HepG2 (cell line): ENCODE results near the gene EFNA2. TPM values are rescaled to one million over a fixed set of nuclear protein-coding genes. Genes with fewer than 3 reads are reported as not detected.

Source experiments
- AHR ChIP-seq: IDR thresholded peaks from 2 replicates; pipeline ENCODE4 v1.6.1; 2018; ENCODE audit warnings: missing genetic modification reagents, missing compliant biosample characterization
- BHLHE40 ChIP-seq: IDR thresholded peaks from 2 replicates; pipeline ENCODE4 v1.6.1; 2011; ENCODE audit warnings: low read length, improper control_type of control experiment
- CBFB ChIP-seq: sonication (generic); formaldehyde crosslinking; IDR thresholded peaks from 2 replicates; pipeline ENCODE4 v1.4.0; 2020; ENCODE audit warnings: missing genetic modification reagents
- DBP ChIP-seq: sonication (generic); formaldehyde crosslinking; IDR thresholded peaks from 2 replicates; pipeline ENCODE4 v1.4.0; 2020; ENCODE audit warnings: missing genetic modification reagents; ENCODE audit errors: not compliant biosample characterization
- ELK4 ChIP-seq: sonication (generic); formaldehyde crosslinking; IDR thresholded peaks from 2 replicates; pipeline ENCODE4 v1.9.0; 2021; ENCODE audit warnings: missing genetic modification reagents, borderline replicate concordance
- ETV6 ChIP-seq: sonication (generic); formaldehyde crosslinking; conservative IDR thresholded peaks from 2 replicates; pipeline ENCODE4 v1.4.0; 2020; ENCODE audit warnings: missing genetic modification reagents
- HDAC2 ChIP-seq: sonication (generic); formaldehyde crosslinking; IDR thresholded peaks from 2 replicates; pipeline ENCODE4 v1.4.0; 2020; ENCODE audit warnings: missing genetic modification reagents
- HHEX ChIP-seq: IDR thresholded peaks from 2 replicates; pipeline ENCODE4 v1.6.1; 2016; ENCODE audit warnings: control low read depth
- HNRNPLL ChIP-seq: fragments of 200-400 bp; formaldehyde crosslinking; IDR thresholded peaks from 2 replicates; pipeline ENCODE4 v1.6.1; 2017; ENCODE audit warnings: mild to moderate bottlenecking, low read depth, low read length; ENCODE audit not compliant: poor library complexity, severe bottlenecking
- IRF2 ChIP-seq: IDR thresholded peaks from 2 replicates; pipeline ENCODE4 v1.6.1; 2018; ENCODE audit warnings: missing genetic modification reagents, missing compliant biosample characterization
- SMYD3 ChIP-seq: sonication (generic); formaldehyde crosslinking; IDR thresholded peaks from 2 replicates; pipeline ENCODE4 v1.8.1; 2023; ENCODE audit warnings: mild to moderate bottlenecking, missing genetic modification reagents
- SNAPC4 ChIP-seq: sonication (generic); formaldehyde crosslinking; IDR thresholded peaks from 2 replicates; pipeline ENCODE4 v1.4.0; 2020; ENCODE audit warnings: mild to moderate bottlenecking, missing genetic modification reagents
- TARDBP ChIP-seq: sonication (generic); formaldehyde crosslinking; IDR thresholded peaks from 2 replicates; pipeline ENCODE4 v1.8.0; 2022; ENCODE audit warnings: mild to moderate bottlenecking, missing genetic modification reagents
- ZBTB1 ChIP-seq: sonication (generic); formaldehyde crosslinking; IDR thresholded peaks from 2 replicates; pipeline ENCODE4 v1.4.0; 2020; ENCODE audit warnings: missing genetic modification reagents, borderline replicate concordance
- ZBTB42 ChIP-seq: sonication (generic); formaldehyde crosslinking; IDR thresholded peaks from 2 replicates; pipeline ENCODE4 v1.5.0; 2020; ENCODE audit warnings: mild to moderate bottlenecking, missing genetic modification reagents
- ZFP82 ChIP-seq: sonication (generic); formaldehyde crosslinking; IDR thresholded peaks from 2 replicates; pipeline ENCODE4 v1.5.1; 2020; ENCODE audit warnings: mild to moderate bottlenecking, missing genetic modification reagents, borderline replicate concordance
- ZMYM3 ChIP-seq: sonication (generic); formaldehyde crosslinking; IDR thresholded peaks from 2 replicates; pipeline ENCODE4 v1.5.1; 2020; ENCODE audit warnings: mild to moderate bottlenecking, missing genetic modification reagents
- ZNF780A ChIP-seq: sonication (generic); formaldehyde crosslinking; IDR thresholded peaks from 2 replicates; pipeline ENCODE4 v1.8.0; 2022; ENCODE audit warnings: mild to moderate bottlenecking, missing genetic modification reagents, moderate library complexity
- polyA plus RNA-seq, 8 experiments: library from polyadenylated mRNA; depleted of rRNA in 3 of 8; stranded (reverse) in 7 of 8; unstranded in 1 of 8; fragments of >200 nt; fragmentation: Illumina TruSeq in 4 of 8; extraction: Trizol in 4 of 8; gene quantifications; 2 replicates each; pipeline versions ENCODE4 v1.2.1 to v1.2.3, GENCODE V29; 2011 to 2016; ENCODE audit warnings: low read depth in 4 of 8, missing spikeins in 1 of 8, mixed read lengths in 1 of 8; ENCODE audit not compliant: insufficient read depth in 1 of 8
- total RNA-seq, 5 experiments: library from RNA; depleted of rRNA; stranded (reverse); fragments of >200 nt; fragmentation: Illumina TruSeq; extraction: Trizol; gene quantifications; 2 replicates each; pipeline ENCODE4 v1.2.3, GENCODE V29; 2016; ENCODE audit warnings: low read depth in 1 of 5
- TF ChIP-seq, protein P1 (sequence below): sonication (generic); formaldehyde crosslinking; conservative IDR thresholded peaks from 2 replicates; pipeline ENCODE4 v1.4.0; 2020; ENCODE audit warnings: mild to moderate bottlenecking, missing genetic modification reagents, moderate library complexity
- TF ChIP-seq, protein P2 (sequence below): sonication (generic); formaldehyde crosslinking; IDR thresholded peaks from 2 replicates; pipeline ENCODE4 v1.4.0; 2020; ENCODE audit warnings: missing genetic modification reagents

EFNA2 gene
- total and polyA plus RNA-seq, 2 of the 13 experiments (the other 11 are each of a cell fraction or from before 2014, with no cell fraction given): 6.0 to 9.9 TPM

DNA sequence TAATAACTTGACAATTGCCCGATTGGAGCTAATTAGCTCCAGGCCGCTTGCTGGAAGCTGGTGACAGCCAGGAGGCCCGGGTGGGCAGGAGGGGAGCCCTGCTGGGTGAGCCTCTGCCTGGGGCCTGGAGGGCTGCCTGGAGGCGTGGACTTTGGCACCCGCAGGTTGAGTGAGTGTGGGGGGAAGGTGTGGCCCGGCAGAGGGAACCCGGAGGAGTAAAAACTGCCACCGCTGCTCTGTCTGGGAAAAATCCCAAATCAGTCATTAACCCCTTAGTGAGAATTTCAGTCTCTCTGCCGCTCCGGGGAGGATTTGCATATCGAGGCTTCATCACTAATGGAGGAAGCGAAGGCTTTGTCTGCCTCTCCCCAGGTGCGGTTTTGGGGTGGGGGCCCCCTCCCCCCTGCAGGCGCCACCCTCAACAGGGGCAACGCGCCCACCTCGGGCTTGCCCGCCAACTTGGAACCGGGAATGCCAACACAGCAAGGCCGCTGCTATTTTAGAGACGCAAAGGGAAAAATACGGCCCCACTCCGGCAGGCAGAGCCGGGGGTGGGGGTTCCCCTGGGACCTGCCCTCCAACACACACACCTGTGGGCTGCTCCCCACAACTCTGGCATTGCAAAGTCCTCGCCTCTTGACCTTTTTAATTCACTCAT, 6.2 kb downstream of the EFNA2 start (continued):
- TF ChIP-seq, protein P1, sequence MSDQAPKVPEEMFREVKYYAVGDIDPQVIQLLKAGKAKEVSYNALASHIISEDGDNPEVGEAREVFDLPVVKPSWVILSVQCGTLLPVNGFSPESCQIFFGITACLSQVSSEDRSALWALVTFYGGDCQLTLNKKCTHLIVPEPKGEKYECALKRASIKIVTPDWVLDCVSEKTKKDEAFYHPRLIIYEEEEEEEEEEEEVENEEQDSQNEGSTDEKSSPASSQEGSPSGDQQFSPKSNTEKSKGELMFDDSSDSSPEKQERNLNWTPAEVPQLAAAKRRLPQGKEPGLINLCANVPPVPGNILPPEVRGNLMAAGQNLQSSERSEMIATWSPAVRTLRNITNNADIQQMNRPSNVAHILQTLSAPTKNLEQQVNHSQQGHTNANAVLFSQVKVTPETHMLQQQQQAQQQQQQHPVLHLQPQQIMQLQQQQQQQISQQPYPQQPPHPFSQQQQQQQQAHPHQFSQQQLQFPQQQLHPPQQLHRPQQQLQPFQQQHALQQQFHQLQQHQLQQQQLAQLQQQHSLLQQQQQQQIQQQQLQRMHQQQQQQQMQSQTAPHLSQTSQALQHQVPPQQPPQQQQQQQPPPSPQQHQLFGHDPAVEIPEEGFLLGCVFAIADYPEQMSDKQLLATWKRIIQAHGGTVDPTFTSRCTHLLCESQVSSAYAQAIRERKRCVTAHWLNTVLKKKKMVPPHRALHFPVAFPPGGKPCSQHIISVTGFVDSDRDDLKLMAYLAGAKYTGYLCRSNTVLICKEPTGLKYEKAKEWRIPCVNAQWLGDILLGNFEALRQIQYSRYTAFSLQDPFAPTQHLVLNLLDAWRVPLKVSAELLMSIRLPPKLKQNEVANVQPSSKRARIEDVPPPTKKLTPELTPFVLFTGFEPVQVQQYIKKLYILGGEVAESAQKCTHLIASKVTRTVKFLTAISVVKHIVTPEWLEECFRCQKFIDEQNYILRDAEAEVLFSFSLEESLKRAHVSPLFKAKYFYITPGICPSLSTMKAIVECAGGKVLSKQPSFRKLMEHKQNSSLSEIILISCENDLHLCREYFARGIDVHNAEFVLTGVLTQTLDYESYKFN (CRISPR knock-in tag): no peak; the same call in 1 of the 2 replicates
- TF ChIP-seq TARDBP (CRISPR knock-in tag) (no peak), AHR (CRISPR knock-in tag) (no peak), SNAPC4 (CRISPR knock-in tag) (no peak), HNRNPLL (peak; percentile 1), ZFP82 (CRISPR knock-in tag) (no peak), HHEX (CRISPR knock-in tag) (no peak), ELK4 (no peak), IRF2 (CRISPR knock-in tag) (no peak), DBP (no peak), HDAC2 (CRISPR knock-in tag) (0 out of 2 replicates have a peak, but pooled peaks have one; percentile 16), ZBTB42 (CRISPR knock-in tag) (no peak), CBFB (CRISPR knock-in tag) (no peak), ZBTB1 (no peak), ETV6 (CRISPR knock-in tag) (no peak), BHLHE40 (no peak), ZMYM3 (CRISPR knock-in tag) (no peak), SMYD3 (CRISPR knock-in tag) (no peak), ZNF780A (CRISPR knock-in tag) (no peak)
- TF ChIP-seq, protein P2, sequence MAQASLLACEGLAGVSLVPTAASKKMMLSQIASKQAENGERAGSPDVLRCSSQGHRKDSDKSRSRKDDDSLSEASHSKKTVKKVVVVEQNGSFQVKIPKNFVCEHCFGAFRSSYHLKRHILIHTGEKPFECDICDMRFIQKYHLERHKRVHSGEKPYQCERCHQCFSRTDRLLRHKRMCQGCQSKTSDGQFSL (CRISPR knock-in tag): no peak
